ENCODE data around the gene CDHR5.

Gene CDHR5

GRCh38 chr11:609341-609811, 15.4 kb downstream of the CDHR5 start:
- FAIRE-seq, result no peak

GRCh38 chr11:608791-609251, 15.9 kb downstream of the CDHR5 start:
- no peak for FAIRE-seq

- FAIRE-seq, result no peak
Measured at GRCh38 chr11:607971-608659, 16.6 kb downstream of the CDHR5 start.

GRCh38 chr11:607020-607780, 17.6 kb downstream of the CDHR5 start:
- no peak for FAIRE-seq

- FAIRE-seq, result no peak
Measured at GRCh38 chr11:606245-606644, 18.5 kb downstream of the CDHR5 start.

- no peak for FAIRE-seq
Measured at GRCh38 chr11:605286-606129, 19.2 kb downstream of the CDHR5 start.

GRCh38 chr11:603154-603553, 21.6 kb downstream of the CDHR5 start:
- FAIRE-seq, result no peak

GRCh38 chr11:601573-602245, 23.0 kb downstream of the CDHR5 start:
- no peak for FAIRE-seq

GRCh38 chr11:598005-598680, 26.6 kb downstream of the CDHR5 start:
- no peak for FAIRE-seq

GRCh38 chr11:597166-597725, 27.5 kb downstream of the CDHR5 start:
- FAIRE-seq, result no peak

- FAIRE-seq, result no peak
Measured at GRCh38 chr11:596374-596773, 28.4 kb downstream of the CDHR5 start.

GRCh38 chr11:595400-595799, 29.4 kb downstream of the CDHR5 start:
- no peak for FAIRE-seq

GRCh38 chr11:593347-593746, 31.4 kb downstream of the CDHR5 start:
- no peak for FAIRE-seq

GRCh38 chr11:592918-593317, 31.8 kb downstream of the CDHR5 start:
- FAIRE-seq, result no peak

GRCh38 chr11:592501-592900, 32.3 kb downstream of the CDHR5 start:
- FAIRE-seq, result no peak

GRCh38 chr11:590997-591396, 33.8 kb downstream of the CDHR5 start:
- FAIRE-seq, result no peak

- no peak for FAIRE-seq
Measured at GRCh38 chr11:589798-590197, 35.0 kb downstream of the CDHR5 start.

GRCh38 chr11:587978-588380, 36.8 kb downstream of the CDHR5 start:
- FAIRE-seq, result no peak

- FAIRE-seq, result no peak
Measured at GRCh38 chr11:587546-587945, 37.2 kb downstream of the CDHR5 start.

- FAIRE-seq, result no peak
Measured at GRCh38 chr11:586376-587316, 38.1 kb downstream of the CDHR5 start.

- FAIRE-seq, result no peak
Measured at GRCh38 chr11:584287-584686, 40.5 kb downstream of the CDHR5 start.

Data from endometrium (tissue), 2 donors.